LoVo (cell line): ENCODE data around the gene SIPA1L3.

ENCODE experiments used
- DNase-seq: peaks from one replicate; pipeline ENCODE4 v3.0.0-alpha.2; 2016; ENCODE audit warnings: low spot score

The SIPA1L3 gene

GRCh38 chr19:38158730-38159129 lies 251.7 kb downstream of the SIPA1L3 start:
- DNase-seq, result no peak

GRCh38 chr19:38162094-38162493 lies 255.1 kb downstream of the SIPA1L3 start:
- no peak for DNase-seq

GRCh38 chr19:38162632-38163031 lies 255.6 kb downstream of the SIPA1L3 start:
- no peak for DNase-seq

DNA sequence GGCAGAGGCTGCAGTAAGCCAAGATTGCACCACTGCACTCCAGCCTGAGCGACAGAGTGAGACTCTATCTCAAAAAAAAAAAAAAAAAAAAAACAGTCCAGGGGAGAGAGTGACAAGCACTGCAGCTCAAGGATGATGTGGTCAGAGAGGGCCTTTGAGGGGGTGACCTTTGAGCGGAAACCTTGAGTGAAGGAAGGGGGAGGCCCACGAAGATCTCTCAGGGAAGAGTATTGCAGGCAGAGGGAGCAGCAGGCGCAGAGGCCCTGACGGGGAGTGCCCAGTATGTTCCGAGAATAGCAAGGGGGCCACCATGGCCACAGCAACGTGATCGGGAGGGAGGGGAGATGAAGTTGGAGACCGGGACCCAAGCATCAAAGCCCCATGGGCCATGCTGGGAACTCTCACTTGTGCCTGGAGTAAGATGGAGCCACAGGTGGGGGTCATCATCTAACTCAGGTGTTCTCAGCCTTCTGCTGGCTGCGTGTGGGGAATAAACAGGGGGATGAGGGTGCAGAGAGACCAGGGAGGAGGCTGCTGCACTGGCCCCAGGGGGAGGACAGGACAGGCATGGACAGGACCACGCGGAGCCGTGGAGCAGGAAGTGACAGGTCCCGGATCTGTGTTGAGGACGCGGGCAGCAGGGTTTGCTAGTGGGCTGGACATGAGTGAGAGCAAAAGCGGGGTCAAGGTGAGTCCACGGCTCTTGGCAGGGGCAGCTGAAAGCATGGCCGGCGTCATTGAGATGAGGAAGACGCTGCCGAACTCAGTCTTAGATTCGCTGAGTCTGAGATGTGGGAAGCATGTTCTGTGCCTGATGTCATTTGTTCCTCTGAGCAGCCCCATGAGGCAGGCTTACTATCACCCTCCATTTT lies 256.6 kb downstream of the SIPA1L3 start:
- no peak for DNase-seq

DNA sequence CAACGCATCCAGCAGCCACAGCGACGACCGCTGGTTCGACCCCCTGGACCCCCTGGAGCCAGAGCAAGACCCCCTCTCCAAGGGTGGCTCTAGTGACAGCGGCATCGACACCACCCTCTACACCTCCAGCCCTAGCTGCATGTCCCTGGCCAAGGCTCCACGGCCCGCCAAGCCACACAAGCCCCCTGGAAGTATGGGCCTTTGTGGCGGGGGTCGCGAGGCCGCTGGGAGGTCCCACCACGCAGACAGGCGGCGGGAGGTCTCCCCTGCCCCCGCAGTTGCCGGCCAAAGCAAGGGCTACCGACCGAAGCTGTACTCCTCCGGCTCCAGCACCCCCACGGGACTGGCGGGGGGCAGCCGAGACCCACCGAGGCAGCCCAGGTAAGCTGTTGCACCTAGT lies 257.5 kb downstream of the SIPA1L3 start:
- DNase-seq, result no peak

GRCh38 chr19:38165335-38165734 lies 258.3 kb downstream of the SIPA1L3 start:
- no peak for DNase-seq

DNA sequence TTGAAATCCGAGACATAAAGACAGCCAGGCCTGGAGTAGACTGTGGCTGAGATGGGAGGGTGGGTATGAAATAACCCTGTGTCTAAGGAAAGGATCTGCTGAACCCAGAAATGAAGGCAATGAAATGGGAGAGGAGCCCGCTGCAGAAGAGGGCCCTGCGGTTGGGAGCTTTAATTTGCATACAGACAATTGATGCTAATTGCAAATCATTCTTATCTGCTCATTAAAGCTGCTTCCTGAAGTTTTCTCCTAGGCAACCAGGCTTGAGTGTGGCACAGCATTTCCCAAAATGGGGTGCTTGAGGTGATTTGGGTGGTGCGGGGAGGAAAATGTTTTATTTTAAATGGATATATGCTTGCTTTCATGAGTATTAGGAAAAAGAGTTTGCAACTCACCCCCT lies 261.6 kb downstream of the SIPA1L3 start:
- DNase-seq, result no peak

- no peak for DNase-seq
Measured at GRCh38 chr19:38170334-38170733, 263.3 kb downstream of the SIPA1L3 start.

DNA sequence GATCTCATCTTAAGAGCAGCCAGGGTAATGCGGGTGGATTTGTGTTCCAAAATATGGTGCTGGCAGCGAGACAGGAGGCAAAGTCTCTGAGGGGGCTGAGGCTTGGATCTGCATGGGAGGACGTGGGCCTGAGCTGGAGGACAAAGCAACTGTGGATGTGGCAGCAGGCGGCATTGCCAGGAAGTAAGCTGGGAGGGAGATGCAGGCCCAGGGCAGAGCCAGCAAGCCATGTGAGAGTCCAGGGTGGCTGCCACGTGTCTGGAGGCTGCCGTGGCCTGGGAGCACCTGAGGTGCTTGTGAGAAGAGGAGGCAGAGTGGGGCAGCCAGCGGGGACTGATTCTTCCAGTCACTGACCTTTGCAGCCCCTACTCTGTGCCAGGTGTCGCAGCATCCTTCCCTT lies 265.0 kb downstream of the SIPA1L3 start:
- DNase-seq, result no peak

GRCh38 chr19:38173291-38174041 lies 266.5 kb downstream of the SIPA1L3 start:
- DNase-seq, result no peak

DNA sequence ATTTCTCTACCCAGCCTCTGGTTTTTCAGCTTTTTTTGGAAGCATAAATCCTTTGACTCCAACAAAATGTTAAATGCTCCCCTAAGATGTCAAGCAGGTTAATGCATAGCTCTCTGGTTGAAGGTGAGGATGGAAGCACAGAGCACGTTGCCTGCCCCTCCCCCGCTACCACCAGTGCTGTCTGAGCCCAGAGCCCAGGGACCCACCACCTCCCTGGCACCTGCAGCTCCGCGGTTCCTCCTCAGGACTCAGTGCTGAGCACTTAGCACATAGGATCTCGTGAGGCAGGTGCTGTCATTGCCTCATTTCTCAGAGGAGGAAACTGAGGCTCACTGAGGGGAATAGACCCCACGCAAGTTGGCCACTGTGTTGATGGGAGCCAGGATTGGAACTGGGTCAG lies 268.4 kb downstream of the SIPA1L3 start:
- no peak for DNase-seq

DNA sequence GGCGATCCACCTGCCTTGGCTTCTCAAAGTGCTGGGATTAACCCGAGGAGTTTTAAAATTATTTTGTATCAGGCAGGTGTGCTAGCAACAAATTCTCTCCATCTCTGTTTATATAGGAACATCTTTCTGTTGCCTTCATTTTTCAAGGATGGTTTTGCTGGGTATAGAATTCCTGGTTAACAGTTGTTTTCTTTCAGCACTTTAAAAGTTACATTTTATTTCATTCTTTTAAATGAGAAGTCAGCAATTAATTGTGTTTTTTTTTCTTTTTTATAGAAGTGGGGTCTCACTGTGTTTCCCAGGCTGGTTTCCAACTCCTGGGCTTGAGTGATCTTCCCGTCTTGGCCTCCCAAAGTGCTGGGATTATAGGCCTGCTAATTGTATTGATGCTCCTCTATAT lies 273.1 kb downstream of the SIPA1L3 start:
- DNase-seq, result no peak

DNA sequence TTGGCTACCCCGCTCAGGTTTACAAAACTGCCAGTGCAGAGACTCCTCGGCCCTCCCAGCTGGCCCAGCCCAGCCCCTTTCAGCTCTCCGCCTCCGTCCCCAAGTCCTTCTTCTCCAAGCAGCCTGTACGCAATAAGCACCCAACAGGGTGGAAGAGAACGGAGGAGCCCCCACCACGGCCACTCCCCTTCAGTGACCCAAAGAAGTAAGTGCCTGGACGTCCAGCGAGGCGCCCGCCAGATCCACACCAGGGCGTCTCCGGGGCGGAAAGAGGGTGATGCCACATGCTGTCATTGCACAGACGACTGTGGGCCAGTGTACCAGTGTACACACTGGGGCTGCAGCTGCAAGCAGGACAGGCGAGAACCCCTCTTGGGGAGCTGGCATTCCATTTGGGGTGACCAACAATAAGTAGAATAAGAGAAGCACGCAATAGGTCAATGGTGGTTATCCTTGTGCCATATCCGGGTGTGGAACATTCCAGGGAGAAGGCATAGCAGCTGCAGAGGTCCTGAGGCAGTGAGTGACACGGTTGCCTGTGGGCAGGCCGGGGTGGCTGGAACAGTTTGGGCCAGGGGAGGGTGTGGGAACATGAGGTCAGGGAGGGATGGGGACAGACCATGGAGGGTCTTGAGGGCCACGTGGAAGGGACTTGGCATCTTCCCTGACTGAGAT lies 275.7 kb downstream of the SIPA1L3 start:
- no peak for DNase-seq

- DNase-seq, result no peak
Measured at GRCh38 chr19:38183251-38183897, 276.4 kb downstream of the SIPA1L3 start.

DNA sequence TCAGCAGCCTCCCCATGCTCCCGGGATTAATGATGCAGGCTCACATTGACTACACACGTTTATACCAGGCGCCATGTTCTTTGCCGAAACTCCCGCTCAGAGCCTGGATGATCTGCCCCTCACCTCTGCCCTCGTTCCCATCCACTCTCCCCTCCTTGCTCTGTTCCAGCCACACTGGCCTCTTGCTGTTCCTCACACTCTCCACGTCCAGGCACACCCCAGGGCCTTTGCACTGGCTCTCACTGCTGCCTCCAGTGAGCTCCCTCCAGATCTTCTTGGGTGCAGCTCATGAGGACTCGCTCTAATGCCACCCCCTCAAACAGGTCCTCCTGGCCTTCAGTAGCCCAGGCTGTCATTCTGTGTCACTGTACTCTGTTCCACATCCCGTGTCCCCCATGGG lies 277.8 kb downstream of the SIPA1L3 start:
- DNase-seq, result no peak

DNA sequence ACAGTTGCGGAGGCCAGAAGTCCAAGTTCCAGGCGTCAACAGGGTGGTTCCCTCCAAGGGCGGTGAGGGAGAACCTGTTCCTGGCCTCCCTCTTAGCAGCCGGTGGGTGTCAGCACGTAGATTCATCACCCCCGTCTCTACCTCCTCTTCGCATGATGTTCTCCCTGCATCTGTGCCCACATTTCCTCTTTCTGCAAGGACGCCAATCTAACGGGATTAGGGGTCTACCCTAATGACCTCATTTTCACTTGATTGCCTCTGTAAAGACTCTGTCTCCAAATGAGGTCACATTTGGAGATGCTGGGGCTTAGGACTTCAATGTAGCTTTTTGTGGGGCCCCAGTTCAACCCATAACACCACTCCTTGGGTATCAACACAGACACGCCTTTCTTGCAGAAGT lies 278.6 kb downstream of the SIPA1L3 start:
- DNase-seq, result no peak

DNA sequence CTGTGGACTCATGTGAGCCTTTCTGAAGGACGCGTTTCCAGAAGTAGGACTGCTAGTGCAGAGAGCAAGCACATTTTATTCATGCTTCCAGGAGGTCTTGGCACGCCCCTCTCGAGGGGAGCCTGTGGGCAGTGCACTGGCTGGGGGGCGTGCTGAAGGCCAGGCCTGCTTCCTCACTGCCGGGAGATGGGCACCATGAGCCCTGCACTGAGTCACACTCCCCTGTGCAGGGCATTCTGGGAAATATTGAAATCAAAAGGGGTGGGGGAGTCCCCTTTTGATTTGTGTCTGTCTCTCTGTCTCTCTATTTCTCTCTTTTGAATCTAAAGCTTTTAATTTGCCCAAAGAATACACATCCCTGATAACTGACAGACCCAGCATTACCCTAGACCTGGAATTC lies 283.1 kb downstream of the SIPA1L3 start:
- DNase-seq, result no peak

- DNase-seq, result no peak
Measured at GRCh38 chr19:38190793-38191192, 283.8 kb downstream of the SIPA1L3 start.

DNA sequence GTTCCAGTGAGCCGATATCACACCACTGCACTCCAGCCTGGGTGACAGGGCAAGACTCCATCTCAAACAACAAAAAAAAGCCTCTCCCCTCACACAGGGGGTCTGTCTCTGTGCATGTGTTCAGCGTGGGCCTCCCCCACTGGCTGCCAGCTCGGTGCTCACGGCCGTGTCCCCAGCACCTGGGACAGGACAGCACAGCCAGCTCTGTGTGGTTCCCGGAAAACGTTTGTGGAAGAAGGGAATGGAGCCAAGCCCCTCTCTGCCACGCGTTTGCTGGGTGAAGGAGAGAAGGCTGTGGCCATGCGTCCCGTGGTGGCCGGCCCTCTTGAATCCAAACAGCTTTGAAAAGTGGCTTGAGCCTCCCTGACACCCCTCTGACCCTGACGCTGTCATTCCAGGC lies 284.7 kb downstream of the SIPA1L3 start:
- DNase-seq, result no peak

DNA sequence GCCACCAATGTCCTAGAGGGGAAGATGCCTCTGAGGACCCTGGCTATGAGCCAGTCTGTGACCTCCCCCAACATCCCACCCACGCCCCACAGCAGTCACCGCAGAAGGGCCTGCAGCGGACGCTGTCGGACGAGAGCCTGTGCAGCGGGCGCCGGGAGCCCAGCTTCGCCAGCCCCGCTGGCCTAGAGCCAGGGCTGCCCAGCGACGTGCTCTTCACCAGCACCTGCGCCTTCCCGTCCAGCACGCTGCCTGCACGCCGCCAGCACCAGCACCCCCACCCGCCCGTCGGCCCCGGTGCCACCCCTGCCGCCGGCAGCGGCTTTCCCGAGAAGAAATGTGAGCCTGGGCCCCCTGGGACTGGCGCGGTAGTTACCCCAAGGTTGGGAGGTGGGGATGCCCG lies 286.4 kb downstream of the SIPA1L3 start:
- DNase-seq, result no peak

GRCh38 chr19:38194061-38194701 lies 287.2 kb downstream of the SIPA1L3 start:
- no peak for DNase-seq

GRCh38 chr19:38195237-38195636 lies 288.2 kb downstream of the SIPA1L3 start:
- DNase-seq, result no peak
